Mesendoderm (in vitro differentiated cells): ENCODE results near the gene NR3C2.

Source experiments
- DNase-seq: peaks from one replicate; pipeline ENCODE4 v3.0.0; 2013
- H2AK5ac ChIP-seq: 2 replicates; pipeline ENCODE4 v1.6.1; 2013; ENCODE audit warnings: low read length, inconsistent platforms
- H2BK120ac ChIP-seq: 2 replicates; pipeline ENCODE4 v1.6.1; 2013; ENCODE audit warnings: low read depth, mild to moderate bottlenecking, low read length, moderate library complexity, mixed read lengths
- H2BK15ac ChIP-seq: replicated peaks from 2 replicates; pipeline ENCODE4 v1.6.1; 2013; ENCODE audit warnings: low read depth, mild to moderate bottlenecking, moderate library complexity
- H2BK5ac ChIP-seq: 2 replicates; pipeline ENCODE4 v1.6.1; 2013; ENCODE audit warnings: low read length, inconsistent platforms
- H3K18ac ChIP-seq: 2 replicates; pipeline ENCODE4 v1.6.1; 2013; ENCODE audit warnings: mild to moderate bottlenecking, low read length, mixed read lengths
- H3K23ac ChIP-seq: one replicate; pipeline ENCODE4 v1.6.1; 2013; ENCODE audit warnings: low read length
- H3K27ac ChIP-seq: 2 replicates; pipeline ENCODE4 v1.5.1; 2013; ENCODE audit warnings: low read depth, mild to moderate bottlenecking, inconsistent platforms, low read length, moderate library complexity
- H3K27me3 ChIP-seq: 2 replicates; pipeline ENCODE4 v1.6.1; 2013; ENCODE audit warnings: low read length, control low read depth, mild to moderate bottlenecking, inconsistent platforms; ENCODE audit not compliant: insufficient read depth, poor library complexity
- H3K36me3 ChIP-seq: 2 replicates; pipeline ENCODE4 v1.6.1; 2013; ENCODE audit warnings: low read length, inconsistent platforms; ENCODE audit not compliant: control insufficient read depth, insufficient read depth
- H3K4ac ChIP-seq: one replicate; pipeline ENCODE4 v1.6.1; 2013; ENCODE audit warnings: low read depth, mild to moderate bottlenecking, low read length, moderate library complexity
- H3K4me1 ChIP-seq: 2 replicates; pipeline ENCODE4 v1.6.1; 2013; ENCODE audit warnings: low read depth, low read length, inconsistent platforms; ENCODE audit not compliant: control insufficient read depth
- H3K4me2 ChIP-seq: 2 replicates; pipeline ENCODE4 v1.6.1; 2013; ENCODE audit warnings: low read length
- H3K4me3 ChIP-seq: 2 replicates; pipeline ENCODE4 v1.5.1; 2013; ENCODE audit warnings: mild to moderate bottlenecking, low read length
- H3K56ac ChIP-seq: one replicate; pipeline ENCODE4 v1.6.1; 2013; ENCODE audit warnings: low read length
- H3K79me1 ChIP-seq: 2 replicates; pipeline ENCODE4 v1.6.1; 2013; ENCODE audit warnings: low read length, inconsistent platforms
- H3K79me2 ChIP-seq: 2 replicates; pipeline ENCODE4 v1.6.1; 2013; ENCODE audit warnings: mild to moderate bottlenecking, low read length; ENCODE audit not compliant: control insufficient read depth, insufficient read depth
- H3K9ac ChIP-seq: 2 replicates; pipeline ENCODE4 v1.6.1; 2013; ENCODE audit warnings: low read length, inconsistent platforms
- H4K5ac ChIP-seq: one replicate; pipeline ENCODE4 v1.6.1; 2013; ENCODE audit warnings: low read length
- H4K8ac ChIP-seq: one replicate; pipeline ENCODE4 v1.6.1; 2013; ENCODE audit warnings: low read depth, mild to moderate bottlenecking, control low read depth, low read length, moderate library complexity
- WGBS: extraction: QIAGEN DNeasy Blood & Tissue Kit; methylation state at CpG from one replicate; pipeline ENCODE4 v1.1.7; 2013; ENCODE audit warnings: low lambda C conversion rate, missing lambda C conversion rate; ENCODE audit not compliant: insufficient coverage; ENCODE audit errors: extremely low coverage; 5-methylcytosine and 5-hydroxymethylcytosine counted together

Gene NR3C2

DNA sequence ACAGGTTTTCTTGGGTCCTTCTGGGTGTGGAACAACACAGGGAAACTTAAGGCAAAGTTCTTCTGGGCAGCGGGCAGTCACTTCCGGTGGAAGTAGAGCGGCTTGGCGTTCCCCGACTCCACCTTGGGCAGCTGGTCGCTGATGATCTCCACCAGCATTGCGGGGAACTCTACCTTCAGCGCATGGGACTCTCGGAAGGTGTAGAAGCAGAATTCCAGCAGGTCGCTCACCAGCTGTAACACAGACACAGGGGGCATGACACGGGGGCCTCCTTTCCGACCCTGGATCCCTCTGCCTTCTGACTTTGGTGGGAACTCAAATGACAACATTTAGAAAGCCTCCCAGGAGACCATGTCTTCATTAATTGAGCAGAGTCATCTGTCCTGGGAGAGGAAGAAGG is 360.9 kb downstream of the NR3C2 start:
- no peaks in the 10 kb centered on the region for H3K79me2 ChIP-seq

DNA sequence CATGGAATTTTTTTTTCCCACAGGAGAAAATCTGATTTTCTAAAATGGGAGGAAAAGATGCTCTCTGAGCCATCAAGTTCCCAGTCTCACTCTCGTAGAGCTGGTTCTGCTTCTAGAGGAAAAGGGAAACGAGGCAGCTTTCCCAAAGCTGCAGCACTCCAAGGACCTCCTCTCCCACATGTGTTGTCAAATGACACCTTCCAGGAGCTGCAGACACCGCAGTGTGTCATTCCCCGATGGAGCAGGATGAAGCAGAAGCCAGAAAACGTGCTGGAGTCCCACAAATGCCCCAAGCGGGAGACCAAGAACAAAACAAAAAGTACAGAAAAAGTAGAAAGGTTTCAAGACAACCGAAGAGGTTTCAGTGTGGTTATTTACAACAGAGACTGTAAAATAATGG is 362.3 kb downstream of the NR3C2 start:
- H2AK5ac ChIP-seq = no peak overlapping the region
- no peak overlapping the region for H3K56ac ChIP-seq
- no peak overlapping the region for H2BK5ac ChIP-seq
- no peak overlapping the region for H4K5ac ChIP-seq
- H3K4me1 ChIP-seq = no peaks in the 10 kb centered on the region
- H2BK120ac ChIP-seq = no peak overlapping the region
- no peak overlapping the region for H4K8ac ChIP-seq
- no peaks in the 10 kb centered on the region for H3K36me3 ChIP-seq
- H3K27me3 ChIP-seq = no peaks in the 10 kb centered on the region
- H3K79me2 ChIP-seq = no peaks in the 10 kb centered on the region
- no peak overlapping the region for H3K9ac ChIP-seq
- no CpG with 5 or more reads among the region's 7 CpGs for WGBS
- H2BK15ac ChIP-seq = no peak overlapping the region
- no peak overlapping the region for H3K4me2 ChIP-seq
- no peak overlapping the region for H3K4me3 ChIP-seq
- DNase-seq = no peak
- no peak overlapping the region for H3K18ac ChIP-seq
- no peak overlapping the region for H3K23ac ChIP-seq
- no peak overlapping the region for H3K27ac ChIP-seq
- no peak overlapping the region for H3K4ac ChIP-seq
- no peaks in the 10 kb centered on the region for H3K79me1 ChIP-seq

More for the DNA sequence above, 360.9 kb downstream of the NR3C2 start:
- Histone ChIP-seq H2BK120ac (no peak overlapping the region), H3K56ac (no peak overlapping the region), H3K9ac (no peak overlapping the region), H3K4ac (no peak overlapping the region), H4K8ac (no peak overlapping the region), H3K4me1 (no peaks in the 10 kb centered on the region), H3K79me1 (no peaks in the 10 kb centered on the region), H3K23ac (no peak overlapping the region), H3K4me2 (no peak overlapping the region), H3K27me3 (no peaks in the 10 kb centered on the region), H3K27ac (no peak overlapping the region), H2AK5ac (no peak overlapping the region), H3K18ac (no peak overlapping the region), H3K4me3 (no peak overlapping the region), H2BK15ac (no peak overlapping the region), H3K36me3 (no peaks in the 10 kb centered on the region), H4K5ac (no peak overlapping the region), H2BK5ac (no peak overlapping the region)
- no CpG with 5 or more reads among the region's 12 CpGs for WGBS
- DNase-seq = no peak

DNA sequence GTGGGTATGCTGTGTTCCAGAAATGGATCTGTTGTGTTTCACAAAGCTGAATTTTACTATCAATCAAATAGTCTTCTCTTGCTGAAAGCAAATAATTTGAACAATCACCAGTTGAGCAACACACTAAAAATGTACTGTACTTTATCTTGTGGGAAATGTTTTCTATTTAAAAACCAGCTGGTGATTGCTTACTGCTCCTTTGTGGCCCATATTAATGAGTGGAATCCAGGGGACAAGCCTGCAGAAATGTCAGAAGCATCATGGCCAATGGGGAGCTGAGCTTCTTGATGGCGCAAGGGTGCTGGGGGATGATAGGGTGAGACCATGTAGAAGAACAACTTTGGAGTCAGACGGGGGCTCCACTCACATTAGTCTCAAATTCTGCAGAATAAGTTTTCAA is 364.2 kb downstream of the NR3C2 start:
- no peak overlapping the region for H4K5ac ChIP-seq
- H3K4me1 ChIP-seq = no peaks in the 10 kb centered on the region
- no peak overlapping the region for H2BK15ac ChIP-seq
- H3K27ac ChIP-seq = no peak overlapping the region
- no peaks in the 10 kb centered on the region for H3K36me3 ChIP-seq
- no peak overlapping the region for H3K4me3 ChIP-seq
- no peaks in the 10 kb centered on the region for H3K79me2 ChIP-seq
- no peak overlapping the region for H2BK120ac ChIP-seq
- no peak overlapping the region for H3K4me2 ChIP-seq
- no peak overlapping the region for H3K4ac ChIP-seq
- no peak overlapping the region for H3K9ac ChIP-seq
- H3K27me3 ChIP-seq = no peaks in the 10 kb centered on the region
- no peaks in the 10 kb centered on the region for H3K79me1 ChIP-seq
- H3K23ac ChIP-seq = no peak overlapping the region
- no peak overlapping the region for H2AK5ac ChIP-seq
- no peak overlapping the region for H3K56ac ChIP-seq
- H2BK5ac ChIP-seq = no peak overlapping the region
- H3K18ac ChIP-seq = no peak overlapping the region
- no peak for DNase-seq
- no peak overlapping the region for H4K8ac ChIP-seq
- no CpG with 5 or more reads among the region's 2 CpGs for WGBS

DNA sequence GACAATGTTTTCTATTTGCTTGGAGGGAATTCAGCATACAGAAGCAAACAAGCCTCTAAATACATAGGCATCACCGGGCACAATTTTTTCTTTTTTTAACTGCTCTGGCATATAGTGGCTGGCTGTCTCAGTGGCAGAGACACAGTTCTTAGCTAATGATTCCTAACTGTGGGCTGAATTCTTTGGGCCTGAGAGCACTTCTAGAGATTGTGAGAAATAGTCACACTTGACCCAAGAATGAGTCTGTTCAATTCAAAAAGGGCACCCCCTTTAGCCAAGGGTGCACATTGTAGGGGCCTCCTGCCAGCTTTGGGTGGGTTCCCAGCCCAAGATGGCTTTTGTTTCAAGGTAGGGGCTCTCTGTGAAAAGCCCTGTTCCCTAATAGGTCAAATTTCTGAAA is 364.6 kb downstream of the NR3C2 start:
- H3K4ac ChIP-seq = no peak overlapping the region
- no peaks in the 10 kb centered on the region for H3K79me2 ChIP-seq
- no peak overlapping the region for H4K5ac ChIP-seq
- H2BK120ac ChIP-seq = no peak overlapping the region
- H3K4me2 ChIP-seq = no peak overlapping the region
- no peak overlapping the region for H2BK5ac ChIP-seq
- H3K4me3 ChIP-seq = no peak overlapping the region
- no peak overlapping the region for H2BK15ac ChIP-seq
- no peaks in the 10 kb centered on the region for H3K79me1 ChIP-seq
- H4K8ac ChIP-seq = no peak overlapping the region
- H3K27ac ChIP-seq = no peak overlapping the region
- no peaks in the 10 kb centered on the region for H3K36me3 ChIP-seq
- no peak overlapping the region for H3K18ac ChIP-seq
- no CpG with 5 or more reads among the region's 1 CpG for WGBS
- no peaks in the 10 kb centered on the region for H3K27me3 ChIP-seq
- no peak overlapping the region for H3K56ac ChIP-seq
- H3K23ac ChIP-seq = no peak overlapping the region
- H3K4me1 ChIP-seq = no peaks in the 10 kb centered on the region
- no peak for DNase-seq
- H2AK5ac ChIP-seq = no peak overlapping the region
- no peak overlapping the region for H3K9ac ChIP-seq

DNA sequence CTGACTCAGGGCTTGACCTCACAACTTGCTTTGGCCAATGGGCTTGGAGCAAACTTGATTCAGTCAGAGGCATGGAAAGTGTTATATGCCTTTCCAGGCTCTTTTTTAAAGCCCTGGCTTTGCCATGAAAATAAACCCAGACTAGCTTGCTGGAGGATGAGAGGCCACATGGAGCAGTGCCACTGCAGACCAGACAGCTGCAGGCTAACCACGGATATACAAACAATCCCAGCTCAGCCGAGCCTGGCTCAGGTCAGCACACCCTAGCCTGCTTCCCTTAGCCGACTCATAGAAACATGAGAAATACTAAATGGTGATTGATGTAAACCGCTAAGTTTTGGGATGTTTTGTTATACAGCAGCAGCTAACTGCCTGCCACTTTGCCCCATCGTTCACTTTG is 365.2 kb downstream of the NR3C2 start:
- Histone ChIP-seq H3K27ac (no peak overlapping the region), H2AK5ac (no peak overlapping the region), H3K79me1 (no peaks in the 10 kb centered on the region), H3K23ac (no peak overlapping the region), H3K4me3 (no peak overlapping the region), H4K5ac (no peak overlapping the region), H3K36me3 (no peaks in the 10 kb centered on the region), H3K4me1 (no peaks in the 10 kb centered on the region), H3K4ac (no peak overlapping the region), H4K8ac (no peak overlapping the region), H2BK15ac (no peak overlapping the region), H2BK5ac (no peak overlapping the region), H3K79me2 (no peaks in the 10 kb centered on the region), H3K56ac (no peak overlapping the region), H3K4me2 (no peak overlapping the region), H3K27me3 (no peaks in the 10 kb centered on the region), H2BK120ac (no peak overlapping the region), H3K18ac (no peak overlapping the region), H3K9ac (no peak overlapping the region)
- no CpG with 5 or more reads among the region's 5 CpGs for WGBS
- DNase-seq = no peak

DNA sequence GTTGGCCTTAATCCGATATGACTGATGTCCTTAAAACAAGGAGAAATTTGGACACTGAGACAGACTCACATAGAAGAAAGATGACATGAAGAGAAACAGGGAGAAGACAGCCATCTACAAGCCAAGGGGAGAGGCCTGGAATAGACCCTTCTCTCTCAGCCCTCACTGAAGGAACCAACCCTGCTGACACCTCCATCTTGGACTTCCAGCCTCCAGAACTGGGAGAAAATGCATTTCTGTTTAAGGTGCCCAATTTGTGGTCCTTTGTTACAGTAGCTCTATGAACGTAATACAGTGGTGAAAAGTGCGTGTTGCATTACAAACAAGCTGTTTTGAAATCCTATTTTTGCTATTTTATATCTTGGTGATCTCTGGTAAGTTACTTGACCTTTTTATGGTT is 366.8 kb downstream of the NR3C2 start:
- no CpG with 5 or more reads among the region's 3 CpGs for WGBS
- H2BK15ac ChIP-seq = no peak overlapping the region
- no peak overlapping the region for H3K56ac ChIP-seq
- no peak overlapping the region for H2AK5ac ChIP-seq
- H3K27me3 ChIP-seq = no peaks in the 10 kb centered on the region
- H2BK5ac ChIP-seq = no peak overlapping the region
- no peak overlapping the region for H4K5ac ChIP-seq
- no peak overlapping the region for H3K18ac ChIP-seq
- H3K79me2 ChIP-seq = no peaks in the 10 kb centered on the region
- no peak overlapping the region for H3K23ac ChIP-seq
- no peak overlapping the region for H2BK120ac ChIP-seq
- H3K79me1 ChIP-seq = no peaks in the 10 kb centered on the region
- no peak overlapping the region for H3K4me3 ChIP-seq
- no peak overlapping the region for H3K4ac ChIP-seq
- no peak overlapping the region for H4K8ac ChIP-seq
- H3K4me1 ChIP-seq = no peaks in the 10 kb centered on the region
- no peak overlapping the region for H3K4me2 ChIP-seq
- no peak for DNase-seq
- H3K36me3 ChIP-seq = no peaks in the 10 kb centered on the region
- H3K9ac ChIP-seq = no peak overlapping the region
- H3K27ac ChIP-seq = no peak overlapping the region
